ENCODE measurements around the gene LAG3.
"Not testable (repeated sequence)": the region's sequence is repeated elsewhere in the genome, so short reads cannot be mapped to it uniquely, and the experiment has no call there.

LAG3 gene

GRCh38 chr12:6772331-6772695 lies at the start of gene LAG3:
Gene LAG3, plus strand, starts transcription at chr12:6772520. Its CDS starts 333 bp downstream, at chr12:6772853.
- peak; percentile 59 for DNase-seq

- no peak for DNase-seq
Observed at GRCh38 chr12:6722863-6723262, 49.5 kb upstream of the LAG3 start.

GRCh38 chr12:6723607-6724408 lies 48.5 kb upstream of the LAG3 start, which contains the start of gene COPS7A:
Gene COPS7A, plus strand, starts transcription at chr12:6724046. Its CDS starts 611 bp downstream, at chr12:6724657.
- DNase-seq: peak; percentile 97

- no peak for DNase-seq
Observed at GRCh38 chr12:6724409-6724797, 47.9 kb upstream of the LAG3 start.

- no peak for DNase-seq
Observed at GRCh38 chr12:6725350-6725749, 47.0 kb upstream of the LAG3 start.

GRCh38 chr12:6729186-6729585 lies 43.1 kb upstream of the LAG3 start:
- no peak for DNase-seq

GRCh38 chr12:6730169-6730568 lies 42.2 kb upstream of the LAG3 start:
- DNase-seq: no peak

- DNase-seq: no peak
Observed at GRCh38 chr12:6734506-6735387, 37.6 kb upstream of the LAG3 start.

GRCh38 chr12:6735448-6736191 lies 36.7 kb upstream of the LAG3 start:
- DNase-seq: peak; percentile 38

- DNase-seq: no peak
Observed at GRCh38 chr12:6736754-6737153, 35.6 kb upstream of the LAG3 start.

GRCh38 chr12:6742080-6742479 lies 30.2 kb upstream of the LAG3 start:
- not testable (repeated sequence) for DNase-seq

- no peak for DNase-seq
Observed at GRCh38 chr12:6742834-6743233, 29.5 kb upstream of the LAG3 start.

GRCh38 chr12:6743300-6743699 lies 29.0 kb upstream of the LAG3 start:
- peak; percentile 24 for DNase-seq

GRCh38 chr12:6745741-6746525 lies 26.4 kb upstream of the LAG3 start:
- no peak for DNase-seq

GRCh38 chr12:6747216-6747615 lies 25.1 kb upstream of the LAG3 start:
- no peak for DNase-seq

- DNase-seq: no peak
Observed at GRCh38 chr12:6748761-6749160, 23.6 kb upstream of the LAG3 start.

- no peak for DNase-seq
Observed at GRCh38 chr12:6750506-6750905, 21.8 kb upstream of the LAG3 start.

- no peak for DNase-seq
Observed at GRCh38 chr12:6751767-6752166, 20.6 kb upstream of the LAG3 start.

GRCh38 chr12:6752167-6752920 lies 20.0 kb upstream of the LAG3 start:
- DNase-seq: no peak

GRCh38 chr12:6752921-6753771 lies 19.2 kb upstream of the LAG3 start, which contains the start of gene MLF2:
Gene MLF2, minus strand, starts transcription at chr12:6753141. Its CDS starts 807 bp downstream, at chr12:6752334.
- peak; percentile 98 for DNase-seq

Measured in activated naive CD4-positive, alpha-beta T cell treated with Interleukin-2 at 50 U/mL for 16 hours (primary cell).